ENCODE measurements around the gene PIK3CG. TPM values are rescaled to one million over a fixed set of nuclear protein-coding genes. Genes with fewer than 3 reads are reported as not detected.

The PIK3CG gene
- total RNA-seq, 1 experiment from 2014 or later: 0.05 TPM

GRCh38 chr7:106862317-106863089 is 2.6 kb upstream of the PIK3CG start:
- no peak overlapping the region for H3K9ac ChIP-seq (ENCODE audit: low read length)
- no peaks in the 10 kb centered on the region for H3K79me2 ChIP-seq (ENCODE audit: insufficient read depth, low read length)
- H3K36me3 ChIP-seq (ENCODE audit: control insufficient read depth in 1 of 2, insufficient read depth in 2 of 2, low read length in 2 of 2): no peaks in the 10 kb centered on the region
- H3K9me3 ChIP-seq (ENCODE audit: control insufficient read depth in 1 of 2, insufficient read depth in 1 of 2, low read depth in 1 of 2, low read length in 2 of 2): no peaks in the 10 kb centered on the region
- H3K4me3 ChIP-seq (replicated peaks in 1 of 2; ENCODE audit: low read depth in 1 of 2, low read length in 2 of 2): no peak overlapping the region
- DNase-seq (ENCODE audit: low read depth, low spot score) (no peak), ATAC-seq (no peak)
- no TSS peak for BruUV-seq (replicated peaks)
- ChIA-PET RAD21 (ENCODE audit: low non-redundant PET in 1 of 2, low total read pairs in 2 of 2, uncharacterized antibody in 2 of 2, unreplicated experiment in 2 of 2) (no interaction called here), CTCF (no interaction called here), POLR2A (no interaction called here)
- H3K4me1 ChIP-seq (ENCODE audit: control insufficient read depth in 1 of 2, insufficient read depth in 2 of 2, low read length in 2 of 2): peaks cover 8 to 13% of the 10 kb centered on the region in 2 experiments
- H3K27ac ChIP-seq (ENCODE audit: low read depth, low read length): no peak overlapping the region
- TF ChIP-seq RAD21 (IDR thresholded peaks at IDR 0.05; ENCODE audit: low read depth) (no peak), ZFX (IDR thresholded peaks at IDR 0.05) (no peak), CBX3 (IDR thresholded peaks at IDR 0.05; ENCODE audit: low read depth) (no peak), ATF3 (IDR thresholded peaks at IDR 0.05) (no peak), POLR2A (IDR thresholded peaks at IDR 0.05; ENCODE audit: borderline replicate concordance, extremely low read depth, insufficient read depth, insufficient read length) (no peak), MAX (IDR thresholded peaks at IDR 0.05) (no peak)
- H3K4me2 ChIP-seq (ENCODE audit: low read length): no peak overlapping the region
- no peaks in the 10 kb centered on the region for H4K20me1 ChIP-seq (ENCODE audit: insufficient read depth)
- H3K9me2 ChIP-seq (ENCODE audit: insufficient read depth): no peaks in the 10 kb centered on the region
- H3K27me3 ChIP-seq (ENCODE audit: insufficient read depth, low read length): no peaks in the 10 kb centered on the region
- intact Hi-C loops (cut with micrococcal nuclease): no loop called here
- no peak overlapping the region for H2AFZ ChIP-seq (ENCODE audit: low read depth, low read length, poor library complexity, severe bottlenecking)

- no peaks in the 10 kb centered on the region for H3K9me2 ChIP-seq (ENCODE audit: insufficient read depth)
- ChIA-PET CTCF (no interaction called here), POLR2A (no interaction called here), RAD21 (ENCODE audit: low non-redundant PET in 1 of 2, low total read pairs in 2 of 2, uncharacterized antibody in 2 of 2, unreplicated experiment in 2 of 2) (no interaction called here)
- no peaks in the 10 kb centered on the region for H3K27me3 ChIP-seq (ENCODE audit: insufficient read depth, low read length)
- H3K4me1 ChIP-seq (ENCODE audit: control insufficient read depth in 1 of 2, insufficient read depth in 2 of 2, low read length in 2 of 2): peaks cover 8 to 12% of the 10 kb centered on the region in 2 experiments
- DNase-seq (ENCODE audit: low read depth, low spot score) (no peak), ATAC-seq (no peak)
- no peaks in the 10 kb centered on the region for H4K20me1 ChIP-seq (ENCODE audit: insufficient read depth)
- H3K79me2 ChIP-seq (ENCODE audit: insufficient read depth, low read length): no peaks in the 10 kb centered on the region
- H3K4me3 ChIP-seq (replicated peaks in 1 of 2; ENCODE audit: low read depth in 1 of 2, low read length in 2 of 2): no peak overlapping the region
- TF ChIP-seq YY1 (IDR thresholded peaks at IDR 0.05; ENCODE audit: extremely low read depth, insufficient replicate concordance, low read depth, low read length): no peak
- TF ChIP-seq JUND (IDR thresholded peaks at IDR 0.05): no peak
- no peak for TF ChIP-seq EGR1 (IDR thresholded peaks at IDR 0.05; ENCODE audit: low read depth)
- no peak overlapping the region for H3K4me2 ChIP-seq (ENCODE audit: low read length)
- intact Hi-C loops (cut with micrococcal nuclease): no loop called here
- no peak overlapping the region for H3K27ac ChIP-seq (ENCODE audit: low read depth, low read length)
- no peaks in the 10 kb centered on the region for H3K36me3 ChIP-seq (ENCODE audit: control insufficient read depth in 1 of 2, insufficient read depth in 2 of 2, low read length in 2 of 2)
- no peak overlapping the region for H2AFZ ChIP-seq (ENCODE audit: low read depth, low read length, poor library complexity, severe bottlenecking)
- H3K9ac ChIP-seq (ENCODE audit: low read length): no peak overlapping the region
- H3K9me3 ChIP-seq (ENCODE audit: control insufficient read depth in 1 of 2, insufficient read depth in 1 of 2, low read depth in 1 of 2, low read length in 2 of 2): no peaks in the 10 kb centered on the region
- no TSS peak for BruUV-seq (replicated peaks)
Measured at GRCh38 chr7:106863274-106863997, 1.6 kb upstream of the PIK3CG start.

Data from HCT116 (cell line).